A549 (cell line): ENCODE data around the gene CDA.

Experiments used
- BHLHE40 ChIP-seq: IDR thresholded peaks from 2 replicates; pipeline ENCODE4 v1.6.1; 2012; ENCODE audit warnings: low read depth, low read length, inconsistent platforms
- CTCF ChIP-seq: fragments of >200 bp; sonication (Bioruptor Twin); formaldehyde crosslinking; IDR thresholded peaks from 3 replicates; pipeline ENCODE4 v1.5.1; 2016
- ESRRA ChIP-seq: fragments of 150-350 bp; IDR thresholded peaks from 2 replicates; pipeline ENCODE4 v1.6.1; 2014; ENCODE audit warnings: mild to moderate bottlenecking, low read length, borderline replicate concordance
- HMGXB4 ChIP-seq: fragments of 250-450 bp; sonication (Bioruptor Pico); IDR thresholded peaks from 2 replicates; pipeline ENCODE4 v1.5.0; 2021; ENCODE audit warnings: mild to moderate bottlenecking, moderate library complexity, borderline replicate concordance
- HOXB13 ChIP-seq: fragments of 250-450 bp; sonication (Bioruptor Pico); IDR thresholded peaks from 2 replicates; pipeline ENCODE4 v1.5.0; 2020; ENCODE audit warnings: low read depth, mild to moderate bottlenecking, moderate library complexity
- POLR2A ChIP-seq: IDR thresholded peaks from 2 replicates; pipeline ENCODE4 v1.6.1; 2012; ENCODE audit warnings: mild to moderate bottlenecking, low read length
- RCOR1 ChIP-seq: fragments of 150-350 bp; IDR thresholded peaks from 2 replicates; pipeline ENCODE4 v1.6.1; 2014; ENCODE audit warnings: antibody characterized with exemption, low read length, low read depth
- ZNF302 ChIP-seq: fragments of 250-450 bp; sonication (Bioruptor Pico); IDR thresholded peaks from 2 replicates; pipeline ENCODE4 v1.9.0; 2021; ENCODE audit warnings: inconsistent platforms, mild to moderate bottlenecking, moderate library complexity

DNA sequence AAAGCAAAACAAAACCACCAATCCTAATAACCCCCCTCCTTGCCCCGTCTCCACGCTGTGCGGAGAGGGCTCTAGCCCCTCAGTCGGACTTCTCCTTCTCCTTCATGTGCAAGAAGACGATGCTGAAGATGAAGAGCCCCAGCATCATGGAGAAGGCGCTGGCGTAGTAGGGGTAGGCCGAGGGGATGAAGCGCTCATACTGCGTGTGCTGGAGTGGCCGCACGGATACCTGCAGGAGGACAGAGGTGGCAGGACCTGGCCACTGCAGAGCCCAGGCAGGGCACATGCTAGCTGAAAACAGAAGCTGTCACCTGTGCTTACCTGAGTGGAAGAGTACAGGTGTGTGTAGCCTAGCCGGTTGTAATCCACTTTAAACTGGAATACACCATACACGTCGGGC, 63.4 kb downstream of the CDA start:
- TF ChIP-seq CTCF, result no peak
- no peak for TF ChIP-seq ESRRA
- no peak for TF ChIP-seq HOXB13 (CRISPR knock-in tag)
- TF ChIP-seq BHLHE40, result no peak
- no peak for TF ChIP-seq POLR2A
- TF ChIP-seq HMGXB4 (CRISPR knock-in tag), result no peak
- no peak for TF ChIP-seq RCOR1
- no peak for TF ChIP-seq ZNF302 (CRISPR knock-in tag)
